Loucy (cell line): ENCODE results near the gene CCDC150.
"Not testable (repeated sequence)": the region's sequence is repeated elsewhere in the genome, so short reads cannot be mapped to it uniquely, and the experiment has no call there.

ENCODE experiments used
- H2AFZ ChIP-seq: fragments of 200-600 bp; sonication (generic); 2 replicates; pipeline ENCODE4 v1.6.0; 2016; ENCODE audit warnings: antibody characterized with exemption, mild to moderate bottlenecking, low read length, moderate library complexity
- H3F3A ChIP-seq: fragments of 200-600 bp; 2 replicates; pipeline ENCODE4 v1.6.0; 2016; ENCODE audit warnings: antibody characterized with exemption, low read depth, mild to moderate bottlenecking
- H3K27me3 ChIP-seq: fragments of 200-600 bp; sonication (generic); 2 replicates; pipeline ENCODE4 v1.6.1; 2014; ENCODE audit warnings: low read length, mild to moderate bottlenecking; ENCODE audit not compliant: insufficient read depth, poor library complexity, severe bottlenecking
- H3K36me3 ChIP-seq: fragments of 200-600 bp; sonication (generic); 2 replicates; pipeline ENCODE4 v1.6.1; 2016; ENCODE audit warnings: low read length; ENCODE audit not compliant: insufficient read depth
- H3K4me1 ChIP-seq: fragments of 200-600 bp; sonication (generic); 2 replicates; pipeline ENCODE4 v1.5.1; 2014; ENCODE audit warnings: low read length, mild to moderate bottlenecking; ENCODE audit not compliant: insufficient read depth, poor library complexity, severe bottlenecking
- H3K4me2 ChIP-seq: fragments of 200-600 bp; sonication (generic); 2 replicates; pipeline ENCODE4 v1.6.0; 2014; ENCODE audit warnings: antibody characterized with exemption, low read length, low read depth, mild to moderate bottlenecking; ENCODE audit not compliant: poor library complexity, severe bottlenecking
- H3K4me3 ChIP-seq: fragments of 200-600 bp; sonication (generic); 2 replicates; pipeline ENCODE4 v1.5.1; 2014; ENCODE audit warnings: low read length, mild to moderate bottlenecking, mixed read lengths; ENCODE audit not compliant: poor library complexity, severe bottlenecking
- H3K79me2 ChIP-seq: fragments of 200-600 bp; sonication (generic); 2 replicates; pipeline ENCODE4 v1.6.1; 2014; ENCODE audit warnings: low read length; ENCODE audit not compliant: insufficient read depth
- H3K9ac ChIP-seq: fragments of 200-600 bp; sonication (generic); 2 replicates; pipeline ENCODE4 v1.6.0; 2014; ENCODE audit warnings: mild to moderate bottlenecking, low read depth, low read length, moderate library complexity; ENCODE audit not compliant: poor library complexity, severe bottlenecking
- H3K9me2 ChIP-seq: fragments of 200-600 bp; sonication (generic); replicated peaks from 2 replicates; pipeline ENCODE4 v1.6.1; 2016; ENCODE audit warnings: low read depth, low read length, mixed read lengths
- H3K9me3 ChIP-seq: fragments of 200-600 bp; sonication (generic); 2 replicates; pipeline ENCODE4 v1.6.1; 2014; ENCODE audit warnings: mild to moderate bottlenecking, antibody characterized with exemption, low read length, low read depth; ENCODE audit not compliant: insufficient read depth
- H4K20me1 ChIP-seq: fragments of 200-600 bp; sonication (generic); 2 replicates; pipeline ENCODE4 v1.6.0; 2014; ENCODE audit warnings: antibody characterized with exemption, low read length, mild to moderate bottlenecking; ENCODE audit not compliant: insufficient read depth, poor library complexity, severe bottlenecking
- EZH2phosphoT487 ChIP-seq: fragments of 200-600 bp; IDR thresholded peaks from 2 replicates; pipeline ENCODE4 v1.6.1; 2018; ENCODE audit warnings: antibody characterized with exemption, mild to moderate bottlenecking, moderate library complexity, borderline replicate concordance
- TF ChIP-seq, protein P1 (sequence below): fragments of 200-600 bp; sonication (generic); conservative IDR thresholded peaks from 2 replicates; pipeline ENCODE4 v1.5.1; 2014; ENCODE audit warnings: mild to moderate bottlenecking, antibody characterized with exemption, low read length

Gene CCDC150

DNA sequence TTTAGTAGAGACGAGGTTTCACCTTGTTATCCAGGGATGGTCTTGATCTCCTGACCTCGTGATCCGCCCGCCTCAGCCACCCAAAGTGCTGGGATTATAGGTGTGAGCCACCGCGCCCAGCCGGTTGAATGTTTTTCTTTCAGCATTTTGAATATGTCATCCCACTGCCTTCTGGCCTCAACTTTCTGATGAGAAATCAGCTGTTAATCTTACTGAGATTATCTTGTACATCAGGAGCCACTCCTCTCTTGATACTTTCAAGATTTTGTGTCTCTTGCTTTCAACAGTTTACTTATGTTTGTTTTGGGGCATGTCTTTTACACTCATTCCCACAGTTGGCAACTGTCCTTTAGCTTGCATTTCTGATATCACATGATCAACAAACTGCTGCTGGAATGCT, 46.3 kb downstream of the CCDC150 start:
- Histone ChIP-seq H3K4me1 (no peaks in the 10 kb centered on the region), H3F3A (no peaks in the 10 kb centered on the region), H4K20me1 (no peaks in the 10 kb centered on the region), H3K9ac (no peak overlapping the region), H3K9me2 (no peaks in the 10 kb centered on the region), H3K79me2 (no peaks in the 10 kb centered on the region), H3K4me2 (no peak overlapping the region), H3K4me3 (no peak overlapping the region), H3K27me3 (no peaks in the 10 kb centered on the region), H2AFZ (no peak overlapping the region), H3K36me3 (no peaks in the 10 kb centered on the region), H3K9me3 (peaks cover 24% of the 10 kb centered on the region)
- TF ChIP-seq, protein P1, sequence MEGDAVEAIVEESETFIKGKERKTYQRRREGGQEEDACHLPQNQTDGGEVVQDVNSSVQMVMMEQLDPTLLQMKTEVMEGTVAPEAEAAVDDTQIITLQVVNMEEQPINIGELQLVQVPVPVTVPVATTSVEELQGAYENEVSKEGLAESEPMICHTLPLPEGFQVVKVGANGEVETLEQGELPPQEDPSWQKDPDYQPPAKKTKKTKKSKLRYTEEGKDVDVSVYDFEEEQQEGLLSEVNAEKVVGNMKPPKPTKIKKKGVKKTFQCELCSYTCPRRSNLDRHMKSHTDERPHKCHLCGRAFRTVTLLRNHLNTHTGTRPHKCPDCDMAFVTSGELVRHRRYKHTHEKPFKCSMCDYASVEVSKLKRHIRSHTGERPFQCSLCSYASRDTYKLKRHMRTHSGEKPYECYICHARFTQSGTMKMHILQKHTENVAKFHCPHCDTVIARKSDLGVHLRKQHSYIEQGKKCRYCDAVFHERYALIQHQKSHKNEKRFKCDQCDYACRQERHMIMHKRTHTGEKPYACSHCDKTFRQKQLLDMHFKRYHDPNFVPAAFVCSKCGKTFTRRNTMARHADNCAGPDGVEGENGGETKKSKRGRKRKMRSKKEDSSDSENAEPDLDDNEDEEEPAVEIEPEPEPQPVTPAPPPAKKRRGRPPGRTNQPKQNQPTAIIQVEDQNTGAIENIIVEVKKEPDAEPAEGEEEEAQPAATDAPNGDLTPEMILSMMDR = no peak
- TF ChIP-seq EZH2phosphoT487 = no peak

DNA sequence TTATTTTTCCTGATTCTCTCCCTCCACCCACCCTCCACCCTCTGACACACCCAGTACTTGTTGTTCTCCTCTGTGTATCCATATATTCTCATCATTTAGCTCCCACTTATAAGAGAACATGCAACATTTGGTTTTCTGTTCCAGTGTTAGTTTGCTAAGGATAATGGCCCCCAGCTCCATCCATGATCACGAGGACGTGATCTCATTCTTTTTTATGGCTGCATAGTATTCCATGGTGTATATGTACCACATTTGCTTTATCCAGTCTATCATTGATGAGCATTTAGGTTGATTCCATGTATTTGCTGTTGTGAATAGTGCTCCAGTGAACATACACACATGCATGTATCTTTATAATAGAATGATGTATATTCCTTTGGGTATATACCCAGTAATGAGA, 47.2 kb downstream of the CCDC150 start:
- not testable (repeated sequence) for H3K4me3 ChIP-seq, H2AFZ ChIP-seq, H3K79me2 ChIP-seq, H3F3A ChIP-seq, H3K4me2 ChIP-seq, H3K4me1 ChIP-seq, H4K20me1 ChIP-seq, H3K9ac ChIP-seq, H3K27me3 ChIP-seq, H3K9me2 ChIP-seq, H3K36me3 ChIP-seq
- H3K9me3 ChIP-seq = peaks cover 24% of the 10 kb centered on the region

DNA sequence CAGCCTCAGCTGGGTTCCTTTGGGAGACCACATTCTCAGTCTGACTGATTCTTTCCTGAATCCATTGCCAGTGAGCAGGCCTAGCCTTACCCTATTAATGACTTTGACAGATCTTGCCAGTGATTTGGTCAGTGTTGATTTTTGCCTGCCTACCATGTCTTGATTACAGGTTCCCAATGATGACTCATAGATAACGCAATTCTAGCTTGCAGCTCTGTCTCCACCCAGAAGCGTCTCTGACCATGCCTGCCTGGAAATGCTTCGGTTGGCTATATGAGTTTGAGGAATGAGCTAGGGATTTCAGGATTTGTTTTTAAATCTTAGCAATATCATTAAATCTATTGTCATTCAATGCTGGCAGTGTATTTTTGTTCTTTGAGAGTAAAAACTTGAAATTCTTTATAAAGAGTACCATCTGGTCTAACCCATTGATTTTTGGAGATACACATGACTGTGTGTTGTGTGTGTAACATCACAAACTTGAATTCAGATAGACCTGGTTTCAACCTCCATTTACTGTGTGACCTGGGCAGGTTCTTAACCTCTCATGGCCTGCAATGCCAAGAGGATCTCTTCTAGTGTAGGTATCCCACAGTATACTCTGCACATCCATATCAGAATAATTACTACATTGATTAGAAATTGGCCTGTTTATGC, 57.0 kb downstream of the CCDC150 start:
- Histone ChIP-seq H3K9me2 (no peaks in the 10 kb centered on the region), H3K4me1 (peaks cover 23% of the 10 kb centered on the region), H3K27me3 (no peaks in the 10 kb centered on the region), H3K9ac (no peak overlapping the region), H2AFZ (no peak overlapping the region), H3K9me3 (no peaks in the 10 kb centered on the region), H3K36me3 (no peaks in the 10 kb centered on the region), H4K20me1 (no peaks in the 10 kb centered on the region), H3K79me2 (no peaks in the 10 kb centered on the region), H3F3A (no peaks in the 10 kb centered on the region), H3K4me3 (no peak overlapping the region), H3K4me2 (no peak overlapping the region)
- TF ChIP-seq, protein P1 = no peak
- TF ChIP-seq EZH2phosphoT487 = no peak

DNA sequence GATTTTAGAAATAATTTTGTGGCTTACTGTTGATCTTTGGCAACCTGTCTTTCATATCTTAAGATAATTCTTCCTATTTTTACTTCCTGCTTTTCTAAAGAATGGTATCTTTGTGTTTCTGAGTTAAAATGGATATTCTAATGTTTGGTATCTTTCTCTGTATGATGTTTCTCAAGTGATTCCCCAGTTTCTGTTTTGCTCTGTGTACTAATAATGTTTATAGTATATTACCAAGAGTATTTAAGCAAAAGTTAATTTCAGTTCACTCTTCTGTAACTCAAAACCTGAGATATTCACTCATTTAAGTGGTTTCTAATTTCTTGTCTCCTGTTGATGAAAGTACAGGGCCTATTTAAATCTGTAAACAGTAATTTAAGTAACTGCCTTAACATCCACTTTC, 58.3 kb downstream of the CCDC150 start:
- Histone ChIP-seq H3K27me3 (no peaks in the 10 kb centered on the region), H3K36me3 (no peaks in the 10 kb centered on the region), H3K4me2 (peak overlapping the region; percentile 24), H3K4me3 (no peak overlapping the region), H3K9me2 (no peaks in the 10 kb centered on the region), H3K79me2 (no peaks in the 10 kb centered on the region), H2AFZ (no peak overlapping the region), H3K9ac (peak overlapping the region; percentile 44), H3K9me3 (no peaks in the 10 kb centered on the region), H3K4me1 (peaks cover 30% of the 10 kb centered on the region), H3F3A (no peaks in the 10 kb centered on the region), H4K20me1 (no peaks in the 10 kb centered on the region)
- TF ChIP-seq, protein P1 = no peak
- no peak for TF ChIP-seq EZH2phosphoT487
